Trophoblast cell (in vitro differentiated cells and primary cell): ENCODE data around the gene CREB3L4.

ENCODE experiments used
- DNase-seq, 2 donors: peaks; one replicate each; pipeline ENCODE4 v3.0.0-alpha.2; 2016
- H2AFZ ChIP-seq: 2 replicates; pipeline ENCODE4 v1.6.1; 2013; ENCODE audit warnings: low read length, moderate library complexity, mild to moderate bottlenecking; ENCODE audit not compliant: insufficient read depth, poor library complexity
- H2AK5ac ChIP-seq: 2 replicates; pipeline ENCODE4 v1.6.1; 2013; ENCODE audit warnings: mild to moderate bottlenecking, low read length
- H2BK120ac ChIP-seq: 2 replicates; pipeline ENCODE4 v1.6.1; 2013; ENCODE audit warnings: low read length, mild to moderate bottlenecking, moderate library complexity; ENCODE audit not compliant: insufficient read depth, poor library complexity
- H2BK12ac ChIP-seq: 2 replicates; pipeline ENCODE4 v1.6.1; 2013; ENCODE audit warnings: mild to moderate bottlenecking, low read length, moderate library complexity
- H2BK5ac ChIP-seq: 2 replicates; pipeline ENCODE4 v1.6.1; 2013; ENCODE audit warnings: low read length, low read depth, moderate library complexity, mild to moderate bottlenecking; ENCODE audit not compliant: poor library complexity
- H3K14ac ChIP-seq: 2 replicates; pipeline ENCODE4 v1.6.1; 2013; ENCODE audit warnings: mild to moderate bottlenecking, low read length
- H3K18ac ChIP-seq: 2 replicates; pipeline ENCODE4 v1.6.1; 2013; ENCODE audit warnings: mild to moderate bottlenecking, low read length
- H3K23ac ChIP-seq: 2 replicates; pipeline ENCODE4 v1.6.1; 2013; ENCODE audit warnings: low read length
- H3K27ac ChIP-seq: 2 replicates; pipeline ENCODE4 v1.5.1; 2013; ENCODE audit warnings: low read depth, mild to moderate bottlenecking, inconsistent platforms, low read length, moderate library complexity
- H3K27me3 ChIP-seq: 2 replicates; pipeline ENCODE4 v1.6.1; 2013; ENCODE audit warnings: inconsistent platforms, mild to moderate bottlenecking, low read length, moderate library complexity; ENCODE audit not compliant: insufficient read depth
- H3K36me3 ChIP-seq, 2 experiments: 1 replicate in 1 of 2; 2 replicates in 1 of 2; pipeline ENCODE4 v1.6.1; 2013; ENCODE audit warnings: low read length in 2 of 2, mild to moderate bottlenecking in 2 of 2, moderate library complexity in 1 of 2; ENCODE audit not compliant: insufficient read depth in 2 of 2, control insufficient read depth in 1 of 2
- H3K4ac ChIP-seq: 2 replicates; pipeline ENCODE4 v1.6.1; 2013; ENCODE audit warnings: low read depth, mild to moderate bottlenecking, low read length, moderate library complexity
- H3K4me1 ChIP-seq, 2 experiments: 1 replicate in 1 of 2; 2 replicates in 1 of 2; pipeline ENCODE4 v1.6.1; 2013; ENCODE audit warnings: low read length in 2 of 2, mild to moderate bottlenecking in 2 of 2, moderate library complexity in 1 of 2; ENCODE audit not compliant: insufficient read depth in 2 of 2, control insufficient read depth in 1 of 2
- H3K4me2 ChIP-seq: 2 replicates; pipeline ENCODE4 v1.6.1; 2013; ENCODE audit warnings: inconsistent platforms, mild to moderate bottlenecking, low read length, moderate library complexity
- H3K4me3 ChIP-seq: 2 replicates; pipeline ENCODE4 v1.5.1; 2013; ENCODE audit warnings: mild to moderate bottlenecking, low read depth, low read length, inconsistent platforms
- H3K79me1 ChIP-seq: one replicate; pipeline ENCODE4 v1.6.1; 2013; ENCODE audit warnings: low read length
- H3K79me2 ChIP-seq: 2 replicates; pipeline ENCODE4 v1.6.1; 2013; ENCODE audit warnings: low read length, mild to moderate bottlenecking; ENCODE audit not compliant: control insufficient read depth, insufficient read depth, poor library complexity
- H3K9ac ChIP-seq: 2 replicates; pipeline ENCODE4 v1.6.1; 2013; ENCODE audit warnings: mild to moderate bottlenecking, low read length
- H3K9me3 ChIP-seq: 2 replicates; pipeline ENCODE4 v1.6.1; 2013; ENCODE audit warnings: low read depth, mild to moderate bottlenecking, control low read depth, inconsistent platforms, low read length; ENCODE audit not compliant: insufficient read depth
- H4K12ac ChIP-seq: 2 replicates; pipeline ENCODE4 v1.6.1; 2013; ENCODE audit warnings: low read depth, mild to moderate bottlenecking, low read length, moderate library complexity
- H4K8ac ChIP-seq: 2 replicates; pipeline ENCODE4 v1.6.1; 2013; ENCODE audit warnings: low read depth, mild to moderate bottlenecking, low read length, moderate library complexity
- H4K91ac ChIP-seq: one replicate; pipeline ENCODE4 v1.6.1; 2013; ENCODE audit warnings: low read depth, mild to moderate bottlenecking, low read length, moderate library complexity
- WGBS: extraction: QIAGEN DNeasy Blood & Tissue Kit; methylation state at CpG from one replicate; pipeline ENCODE4 v1.1.7; 2013; ENCODE audit warnings: missing lambda C conversion rate; ENCODE audit not compliant: insufficient read length, insufficient coverage; ENCODE audit errors: extremely low coverage; 5-methylcytosine and 5-hydroxymethylcytosine counted together

The CREB3L4 gene

GRCh38 chr1:153970346-153970745 lies 2.6 kb downstream of the CREB3L4 start:
- Histone ChIP-seq H3K9ac (no peak overlapping the region), H4K12ac (no peak overlapping the region), H3K79me2 (peaks cover 3% of the 10 kb centered on the region), H3K79me1 (peaks cover 9% of the 10 kb centered on the region), H3K18ac (no peak overlapping the region), H3K27ac (no peak overlapping the region), H2BK12ac (no peak overlapping the region), H2AFZ (no peak overlapping the region), H2BK120ac (no peak overlapping the region), H2BK5ac (no peak overlapping the region), H3K4me1 (peaks cover 6 to 10% of the 10 kb centered on the region in 2 experiments), H3K27me3 (no peaks in the 10 kb centered on the region), H3K4ac (no peak overlapping the region), H3K14ac (no peak overlapping the region), H4K91ac (no peak overlapping the region), H2AK5ac (no peak overlapping the region), H4K8ac (no peak overlapping the region), H3K4me3 (no peak overlapping the region), H3K9me3 (peaks cover 2% of the 10 kb centered on the region), H3K36me3 (peaks cover 15 to 20% of the 10 kb centered on the region in 2 experiments), H3K4me2 (no peak overlapping the region), H3K23ac (no peak overlapping the region)
- no CpG with 5 or more reads among the region's 2 CpGs for WGBS
- no peak for DNase-seq

GRCh38 chr1:153973071-153973470 lies 5.4 kb downstream of the CREB3L4 start:
- Histone ChIP-seq H2AFZ (no peak overlapping the region), H4K91ac (no peak overlapping the region), H3K36me3 (peaks cover 20 to 26% of the 10 kb centered on the region in 2 experiments), H3K9ac (no peak overlapping the region), H3K4ac (no peak overlapping the region), H3K27ac (no peak overlapping the region), H3K27me3 (no peaks in the 10 kb centered on the region), H4K12ac (no peak overlapping the region), H3K9me3 (peaks cover 2% of the 10 kb centered on the region), H3K14ac (no peak overlapping the region), H3K79me1 (peaks cover 9% of the 10 kb centered on the region), H3K4me3 (no peak overlapping the region), H2BK12ac (no peak overlapping the region), H3K4me1 (peaks cover 4% of the 10 kb centered on the region in 2 experiments), H2BK5ac (no peak overlapping the region), H4K8ac (no peak overlapping the region), H3K4me2 (no peak overlapping the region), H3K23ac (no peak overlapping the region), H2AK5ac (no peak overlapping the region), H3K18ac (no peak overlapping the region), H3K79me2 (peaks cover 10% of the 10 kb centered on the region), H2BK120ac (no peak overlapping the region)
- no CpG with 5 or more reads among the region's 3 CpGs for WGBS
- no peak for DNase-seq

- H3K4me2 ChIP-seq: no peak overlapping the region
- no peak overlapping the region for H2AFZ ChIP-seq
- no peak overlapping the region for H3K18ac ChIP-seq
- peaks cover under 1% of the 10 kb centered on the region in 2 experiments for H3K4me1 ChIP-seq
- WGBS: no CpG with 5 or more reads among the region's 7 CpGs
- H2BK12ac ChIP-seq: no peak overlapping the region
- H2BK5ac ChIP-seq: no peak overlapping the region
- no peak overlapping the region for H3K23ac ChIP-seq
- H2BK120ac ChIP-seq: no peak overlapping the region
- no peak overlapping the region for H3K14ac ChIP-seq
- no peak overlapping the region for H4K12ac ChIP-seq
- H4K8ac ChIP-seq: no peak overlapping the region
- H3K4ac ChIP-seq: no peak overlapping the region
- H3K79me2 ChIP-seq: peaks cover 10% of the 10 kb centered on the region
- H3K9ac ChIP-seq: no peak overlapping the region
- no peak overlapping the region for H2AK5ac ChIP-seq
- no peak overlapping the region for H4K91ac ChIP-seq
- H3K4me3 ChIP-seq: no peak overlapping the region
- H3K27ac ChIP-seq: no peak overlapping the region
- peaks cover 20 to 26% of the 10 kb centered on the region in 2 experiments for H3K36me3 ChIP-seq
- H3K9me3 ChIP-seq: peaks cover 2% of the 10 kb centered on the region
- no peaks in the 10 kb centered on the region for H3K27me3 ChIP-seq
- peaks cover 9% of the 10 kb centered on the region for H3K79me1 ChIP-seq
- DNase-seq: no peak
These were observed 5.8 kb downstream of the CREB3L4 start for GRCh38 chr1:153973525-153973924.

- Histone ChIP-seq H3K27me3 (no peaks in the 10 kb centered on the region), H3K9ac (peak overlapping the region; percentile 85), H2BK120ac (peak overlapping the region; percentile 82), H2BK12ac (no peak overlapping the region), H3K18ac (peak overlapping the region; percentile 88), H4K8ac (peak overlapping the region; percentile 96), H3K27ac (peak overlapping the region; percentile 66), H3K4me3 (peak overlapping the region; percentile 85), H3K9me3 (peaks cover 2% of the 10 kb centered on the region), H3K23ac (peak overlapping the region; percentile 22), H2BK5ac (no peak overlapping the region), H3K4ac (peak overlapping the region; percentile 98), H4K91ac (peak overlapping the region; percentile 93), H3K14ac (peak overlapping the region; percentile 98), H2AFZ (peak overlapping the region; percentile 69), H3K79me1 (peaks cover 9% of the 10 kb centered on the region), H4K12ac (peak overlapping the region; percentile 90), H2AK5ac (peak overlapping the region; percentile 96), H3K36me3 (peaks cover 20 to 32% of the 10 kb centered on the region in 2 experiments), H3K4me2 (peak overlapping the region; percentile 70), H3K4me1 (no peaks in the 10 kb centered on the region), H3K79me2 (peaks cover 10% of the 10 kb centered on the region)
- DNase-seq: no peak
- WGBS: no CpG with 5 or more reads among the region's 16 CpGs
These were observed 9.1 kb downstream of the CREB3L4 start for GRCh38 chr1:153976819-153977249.
